ENCODE results near the gene TAP1.
A peak's percentile ranks its signal among the peaks of the same experiment; 100 is the strongest.

The TAP1 gene

DNA sequence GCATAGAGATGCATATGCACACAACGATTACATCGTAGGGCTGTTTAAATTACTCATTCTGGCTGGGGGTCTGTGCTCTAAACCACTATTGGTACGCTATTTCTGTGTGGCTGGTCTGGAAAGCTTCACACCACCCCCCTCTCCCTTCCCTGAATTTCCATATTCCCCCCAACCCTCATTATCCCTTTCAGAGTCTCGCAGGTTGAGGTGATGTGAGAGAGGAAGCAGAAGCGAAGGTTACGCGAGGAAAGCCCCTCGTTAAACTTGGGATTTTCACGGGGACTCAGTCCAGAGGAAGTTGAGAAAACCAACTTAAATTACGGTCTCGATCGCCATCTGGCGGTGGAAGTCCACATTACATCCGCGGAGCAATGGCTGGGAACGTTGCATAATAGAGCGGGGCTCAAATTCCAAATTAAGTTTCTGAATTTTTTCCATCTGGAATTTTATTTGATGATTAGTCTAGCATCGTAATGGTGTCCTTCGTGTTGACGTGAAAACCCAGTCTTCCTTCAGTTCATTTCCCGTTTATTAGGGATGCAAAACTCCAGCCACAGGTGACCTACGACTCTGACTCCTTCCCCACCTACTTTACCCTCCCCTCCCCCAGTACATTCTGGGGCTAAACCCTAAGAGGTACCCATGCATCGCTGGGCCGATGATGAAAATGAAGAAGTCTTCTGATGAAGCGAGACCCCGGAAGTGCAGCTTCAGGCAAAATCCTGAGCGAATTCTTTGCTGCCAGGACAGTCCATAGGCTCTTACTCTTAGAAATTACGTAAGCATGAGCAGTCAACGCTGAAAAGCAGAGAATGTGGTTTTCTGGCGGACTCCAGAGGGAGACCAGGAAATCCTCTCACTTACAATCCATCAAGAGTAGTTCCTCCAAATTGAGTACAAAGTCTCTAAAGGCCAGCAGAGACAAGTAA lies 56.4 kb downstream of the TAP1 start:
- in situ Hi-C loops (cut with MboI; ENCODE audit: low sequenced_read_pairs, unreplicated experiment) = loop anchor here (5.0 to 25.0 kb wide), 2 partner anchors 380 to 560 kb away; no protein-coding TSS in a partner anchor
- peak; percentile 53 for DNase-seq (ENCODE audit: low spot score)
- TF ChIP-seq, protein P1, sequence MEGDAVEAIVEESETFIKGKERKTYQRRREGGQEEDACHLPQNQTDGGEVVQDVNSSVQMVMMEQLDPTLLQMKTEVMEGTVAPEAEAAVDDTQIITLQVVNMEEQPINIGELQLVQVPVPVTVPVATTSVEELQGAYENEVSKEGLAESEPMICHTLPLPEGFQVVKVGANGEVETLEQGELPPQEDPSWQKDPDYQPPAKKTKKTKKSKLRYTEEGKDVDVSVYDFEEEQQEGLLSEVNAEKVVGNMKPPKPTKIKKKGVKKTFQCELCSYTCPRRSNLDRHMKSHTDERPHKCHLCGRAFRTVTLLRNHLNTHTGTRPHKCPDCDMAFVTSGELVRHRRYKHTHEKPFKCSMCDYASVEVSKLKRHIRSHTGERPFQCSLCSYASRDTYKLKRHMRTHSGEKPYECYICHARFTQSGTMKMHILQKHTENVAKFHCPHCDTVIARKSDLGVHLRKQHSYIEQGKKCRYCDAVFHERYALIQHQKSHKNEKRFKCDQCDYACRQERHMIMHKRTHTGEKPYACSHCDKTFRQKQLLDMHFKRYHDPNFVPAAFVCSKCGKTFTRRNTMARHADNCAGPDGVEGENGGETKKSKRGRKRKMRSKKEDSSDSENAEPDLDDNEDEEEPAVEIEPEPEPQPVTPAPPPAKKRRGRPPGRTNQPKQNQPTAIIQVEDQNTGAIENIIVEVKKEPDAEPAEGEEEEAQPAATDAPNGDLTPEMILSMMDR (IDR thresholded peaks at IDR 0.05; ENCODE audit: borderline replicate concordance, control extremely low read depth, extremely low read depth, insufficient read depth, missing control alignments) = peak; percentile 93

Measured in GM13976 (cell line).